Epithelial cell of proximal tubule (primary cell): ENCODE data around the gene CORO2A. TPM values are rescaled to one million over a fixed set of nuclear protein-coding genes. Genes with fewer than 3 reads are reported as not detected.
"Not testable (repeated sequence)": the region's sequence is repeated elsewhere in the genome, so short reads cannot be mapped to it uniquely, and the experiment has no call there.

Experiments
- DNase-seq: peaks from one replicate; pipeline ENCODE4 v3.0.0-alpha.2; 2011; ENCODE audit warnings: low read depth
- H3K4me3 ChIP-seq: 2 replicates; pipeline ENCODE4 v1.5.1; 2011; ENCODE audit warnings: low read depth, mild to moderate bottlenecking, low read length
- total RNA-seq: library from RNA; depleted of rRNA; stranded (reverse); fragments of >200 nt; gene quantifications from 2 replicates; pipeline ENCODE4 v1.2.3, GENCODE V29; 2015
- TF ChIP-seq, protein P1 (sequence below): conservative IDR thresholded peaks from 2 replicates; pipeline ENCODE4 v1.5.1; 2012; ENCODE audit warnings: low read depth, mild to moderate bottlenecking, low read length

CORO2A gene
- total RNA-seq, 1 donor from 2014 or later: 5.7 TPM

DNA sequence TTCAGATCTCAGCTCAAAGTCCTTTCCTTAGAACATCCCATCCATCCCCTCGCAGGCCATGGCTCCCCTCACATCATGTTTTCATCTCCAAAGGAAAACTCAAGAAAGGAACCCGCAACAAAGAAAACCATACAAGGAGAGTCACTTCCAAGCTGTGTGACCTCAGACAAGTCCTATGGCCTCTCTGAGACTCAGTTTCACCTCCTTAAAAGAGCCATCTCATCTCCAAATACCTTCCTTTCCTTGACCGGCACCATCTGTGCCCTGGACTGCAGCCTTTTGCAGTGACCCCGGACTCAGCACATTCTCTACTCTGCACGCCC lies 10.7 kb downstream of the CORO2A start:
- no peak overlapping the region for H3K4me3 ChIP-seq
- TF ChIP-seq, protein P1, sequence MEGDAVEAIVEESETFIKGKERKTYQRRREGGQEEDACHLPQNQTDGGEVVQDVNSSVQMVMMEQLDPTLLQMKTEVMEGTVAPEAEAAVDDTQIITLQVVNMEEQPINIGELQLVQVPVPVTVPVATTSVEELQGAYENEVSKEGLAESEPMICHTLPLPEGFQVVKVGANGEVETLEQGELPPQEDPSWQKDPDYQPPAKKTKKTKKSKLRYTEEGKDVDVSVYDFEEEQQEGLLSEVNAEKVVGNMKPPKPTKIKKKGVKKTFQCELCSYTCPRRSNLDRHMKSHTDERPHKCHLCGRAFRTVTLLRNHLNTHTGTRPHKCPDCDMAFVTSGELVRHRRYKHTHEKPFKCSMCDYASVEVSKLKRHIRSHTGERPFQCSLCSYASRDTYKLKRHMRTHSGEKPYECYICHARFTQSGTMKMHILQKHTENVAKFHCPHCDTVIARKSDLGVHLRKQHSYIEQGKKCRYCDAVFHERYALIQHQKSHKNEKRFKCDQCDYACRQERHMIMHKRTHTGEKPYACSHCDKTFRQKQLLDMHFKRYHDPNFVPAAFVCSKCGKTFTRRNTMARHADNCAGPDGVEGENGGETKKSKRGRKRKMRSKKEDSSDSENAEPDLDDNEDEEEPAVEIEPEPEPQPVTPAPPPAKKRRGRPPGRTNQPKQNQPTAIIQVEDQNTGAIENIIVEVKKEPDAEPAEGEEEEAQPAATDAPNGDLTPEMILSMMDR: no peak
- DNase-seq: no peak

DNA sequence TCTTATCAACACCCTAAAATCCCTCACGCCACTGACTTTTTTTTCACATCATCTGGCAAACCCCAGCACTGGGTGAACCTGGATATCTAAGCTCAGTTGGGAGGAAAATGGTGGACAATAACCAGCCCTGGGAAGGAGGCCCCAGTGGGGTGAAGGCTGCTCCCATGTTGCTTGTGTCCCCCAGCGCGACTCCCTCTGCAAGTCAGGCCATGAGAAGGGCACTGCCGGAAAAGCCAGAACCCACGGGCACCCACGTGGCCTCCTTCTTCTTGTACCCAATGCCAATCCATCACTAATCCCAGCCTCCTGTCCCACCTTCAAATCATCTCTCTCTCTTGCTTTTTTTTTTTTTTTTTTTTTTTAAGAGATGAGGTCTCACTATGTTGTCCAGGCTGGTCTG lies 11.4 kb downstream of the CORO2A start:
- TF ChIP-seq, protein P1: no peak
- DNase-seq: no peak
- H3K4me3 ChIP-seq: no peak overlapping the region

DNA sequence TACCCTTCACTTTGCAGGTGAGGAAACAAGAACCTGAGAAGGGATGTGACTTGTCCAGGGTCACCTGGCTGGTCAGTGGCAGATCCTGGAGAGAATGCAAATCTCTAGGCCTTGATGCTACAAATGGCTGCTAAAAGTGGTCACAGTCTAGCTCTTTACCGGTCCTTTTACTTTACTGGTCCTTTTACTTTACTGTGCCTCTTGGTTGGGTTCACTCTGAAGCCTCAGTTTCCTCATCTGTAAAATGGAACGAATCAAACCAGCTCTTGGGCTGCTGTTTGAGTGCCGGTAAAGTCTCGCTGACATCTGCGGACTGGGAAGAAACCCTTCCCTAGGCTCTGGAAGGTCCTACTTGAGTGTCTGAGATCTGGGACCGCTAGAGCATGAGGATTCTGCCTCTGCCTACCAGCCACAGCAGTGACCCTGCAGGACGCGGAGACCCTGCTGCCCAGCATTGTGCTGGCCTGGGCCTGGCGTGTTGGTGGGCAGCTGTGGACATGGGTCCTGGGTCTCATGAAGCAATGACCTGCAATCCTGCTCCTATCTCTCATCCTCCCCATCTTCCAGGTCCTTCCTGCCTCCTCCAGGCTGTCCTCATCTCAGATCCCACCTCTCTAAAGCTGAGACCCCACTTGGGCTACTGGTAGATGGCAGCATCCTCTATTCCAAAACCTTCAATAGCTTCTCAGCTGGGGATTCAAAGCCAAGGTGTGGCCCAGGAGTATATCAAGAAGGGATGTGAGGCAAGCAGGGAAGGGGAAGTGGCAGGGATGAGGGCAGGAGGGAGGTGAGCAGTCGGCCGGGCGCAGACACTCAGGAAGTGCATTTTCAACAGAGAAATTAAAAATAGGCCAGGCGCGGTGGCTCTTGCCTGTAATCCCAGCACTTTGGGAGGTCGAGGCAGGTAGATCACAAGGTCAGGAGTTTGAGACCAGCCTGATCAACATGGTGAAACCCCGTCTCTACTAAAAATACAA lies 13.3 kb downstream of the CORO2A start:
- H3K4me3 ChIP-seq: no peak overlapping the region
- DNase-seq: no peak
- TF ChIP-seq, protein P1: no peak

DNA sequence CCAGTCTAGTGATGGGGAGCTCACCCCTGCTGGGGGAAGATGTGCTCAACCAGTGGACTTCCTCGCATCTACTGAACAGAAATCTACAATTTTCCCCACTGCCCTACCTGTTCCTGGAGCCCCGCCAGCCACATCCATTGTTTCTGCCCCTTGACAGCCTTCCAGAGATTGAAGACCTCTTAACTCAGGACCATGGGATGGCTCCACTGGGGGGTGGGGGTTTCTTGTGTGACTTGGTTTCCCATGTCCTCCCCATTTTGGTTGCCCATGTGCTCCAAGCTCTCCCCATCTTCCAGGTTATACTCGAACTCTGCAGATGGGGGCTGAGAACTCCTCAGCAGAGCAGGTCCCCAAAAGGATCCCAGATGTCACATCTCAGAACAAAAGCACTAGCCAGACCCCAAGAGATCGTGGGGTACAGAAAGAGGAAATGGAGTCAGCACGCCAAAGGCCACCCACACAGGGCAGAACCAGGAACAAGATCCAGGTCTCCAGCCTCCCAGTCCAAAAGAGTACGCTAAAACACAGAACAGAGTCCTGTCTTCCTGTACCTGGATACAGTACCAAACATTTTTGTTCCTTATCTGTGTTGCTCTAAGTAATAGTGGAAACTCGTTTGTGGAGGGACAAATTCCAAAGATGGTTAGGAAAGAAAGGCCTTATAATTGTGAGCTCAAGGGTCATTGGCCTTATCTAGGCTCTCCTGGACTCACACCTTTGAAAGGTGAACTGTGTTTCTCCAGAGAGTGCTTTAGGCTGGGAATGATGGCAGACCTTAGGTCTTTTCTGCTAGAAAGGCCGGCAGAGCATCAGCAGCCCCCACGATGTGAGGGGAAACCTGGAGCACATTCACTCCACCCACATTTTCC lies 15.8 kb downstream of the CORO2A start:
- TF ChIP-seq, protein P1: no peak
- H3K4me3 ChIP-seq: no peak overlapping the region

DNA sequence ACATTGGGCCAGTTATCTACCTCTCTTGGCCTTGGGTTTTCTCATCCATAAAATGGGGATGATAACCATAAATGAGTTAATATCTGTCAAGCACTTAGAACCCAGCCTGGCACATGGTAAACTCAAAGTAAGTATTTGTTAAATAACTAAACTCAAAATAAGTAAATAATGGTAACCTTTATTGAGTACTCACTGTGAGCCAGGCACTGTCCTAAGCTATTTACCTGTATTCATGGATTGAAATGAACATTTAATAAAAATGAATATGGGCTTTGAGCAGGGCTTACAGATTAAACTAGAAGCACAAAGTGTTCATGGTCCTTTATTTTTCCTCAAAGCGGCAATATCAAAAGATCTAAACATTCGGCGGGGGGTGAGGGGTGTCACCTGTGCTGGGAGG lies 16.7 kb downstream of the CORO2A start:
- TF ChIP-seq, protein P1: no peak
- no peak overlapping the region for H3K4me3 ChIP-seq
- no peak for DNase-seq

More for the DNA sequence above, 15.8 kb downstream of the CORO2A start:
- no peak for DNase-seq

DNA sequence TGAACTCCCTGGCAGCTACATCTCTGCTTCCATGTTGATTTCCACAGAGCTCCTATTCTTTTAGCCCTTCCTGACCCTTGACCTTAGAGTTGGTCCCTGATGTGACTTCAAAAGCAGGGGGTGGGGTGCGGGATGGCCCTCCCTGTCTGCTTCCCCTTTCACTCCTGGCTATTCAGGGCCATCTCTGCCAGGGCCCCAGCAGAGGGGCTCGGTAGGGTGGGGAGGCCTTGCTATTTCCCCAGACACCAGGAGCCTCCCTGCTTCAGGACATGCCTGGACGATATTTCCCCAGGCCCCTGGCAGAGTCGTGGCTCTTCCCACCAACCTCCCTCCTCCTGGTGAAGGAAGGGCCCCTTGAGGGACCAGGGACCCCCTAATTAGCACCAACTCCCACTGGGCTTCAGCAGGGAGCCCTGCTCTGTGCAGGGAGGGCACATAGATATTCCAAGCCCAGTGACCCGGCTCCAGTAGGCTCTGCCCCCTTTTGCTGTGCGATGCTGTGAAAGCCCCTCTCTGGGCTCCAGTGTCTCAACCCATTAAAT lies 17.3 kb downstream of the CORO2A start:
- H3K4me3 ChIP-seq: no peak overlapping the region
- no peak for DNase-seq
- TF ChIP-seq, protein P1: no peak

DNA sequence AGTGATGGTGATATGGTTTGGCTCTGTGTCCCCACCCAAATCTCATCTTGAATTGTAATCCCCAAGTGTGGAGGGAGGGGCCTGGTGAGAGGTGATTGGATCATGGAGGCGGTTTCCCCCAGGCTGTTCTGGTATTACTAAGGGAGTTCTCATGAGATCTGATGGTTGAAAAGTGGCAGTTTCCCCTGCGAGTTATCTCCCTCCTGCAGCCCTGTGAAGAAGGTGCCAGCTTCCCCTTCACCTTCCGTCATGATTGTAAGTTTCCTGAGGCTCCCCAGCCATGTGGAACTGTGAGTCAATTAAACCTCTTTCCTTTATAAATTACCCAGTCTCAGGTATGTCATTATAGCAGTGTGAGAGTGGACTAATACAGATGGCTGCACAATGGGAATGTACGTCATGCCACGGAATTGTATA lies 17.9 kb downstream of the CORO2A start:
- not testable (repeated sequence) for DNase-seq, H3K4me3 ChIP-seq
